HG03135 (cell line): ENCODE measurements around the gene NKTR.
A peak's percentile ranks its signal among the peaks of the same experiment; 100 is the strongest.

Experiments used
- ATAC-seq: cut with Tn5 transposase; IDR thresholded peaks from one replicate; pipeline ENCODE4 v1.9.1; 2021; ENCODE audit warnings: mild to moderate bottlenecking, moderate library complexity; ENCODE audit not compliant: unreplicated experiment

Gene NKTR

GRCh38 chr3:42647821-42648459 lies 47.5 kb downstream of the NKTR start:
- no peak for ATAC-seq

GRCh38 chr3:42649006-42649405 lies 48.5 kb downstream of the NKTR start:
- ATAC-seq, result no peak

- ATAC-seq, result no peak
Observed at GRCh38 chr3:42649783-42650182, 49.3 kb downstream of the NKTR start.

GRCh38 chr3:42651248-42652091 lies 51.0 kb downstream of the NKTR start:
- ATAC-seq, result no peak

- peak; percentile 13 for ATAC-seq
Observed at GRCh38 chr3:42652251-42652610, 51.7 kb downstream of the NKTR start.

- ATAC-seq, result peak; percentile 57
Observed at GRCh38 chr3:42652611-42653302, 52.3 kb downstream of the NKTR start.

GRCh38 chr3:42653303-42653559 lies 52.7 kb downstream of the NKTR start:
- no peak for ATAC-seq

- no peak for ATAC-seq
Observed at GRCh38 chr3:42653560-42654330, 53.3 kb downstream of the NKTR start, which contains the start of gene ZBTB47. TSS of gene ZBTB47 (plus strand) at chr3:42653697. CDS start at chr3:42658356, 4,659 bp downstream.

GRCh38 chr3:42654331-42655201 lies 54.1 kb downstream of the NKTR start:
- no peak for ATAC-seq

- no peak for ATAC-seq
Observed at GRCh38 chr3:42655331-42655888, 54.9 kb downstream of the NKTR start.

- no peak for ATAC-seq
Observed at GRCh38 chr3:42655980-42656679, 55.6 kb downstream of the NKTR start.

GRCh38 chr3:42656680-42657610 lies 56.5 kb downstream of the NKTR start:
- ATAC-seq, result no peak

- ATAC-seq, result no peak
Observed at GRCh38 chr3:42657675-42658074, 57.2 kb downstream of the NKTR start.

GRCh38 chr3:42658091-42658770 lies 57.7 kb downstream of the NKTR start:
- ATAC-seq, result no peak

- no peak for ATAC-seq
Observed at GRCh38 chr3:42658771-42659390, 58.4 kb downstream of the NKTR start.

- ATAC-seq, result no peak
Observed at GRCh38 chr3:42659451-42660130, 59.1 kb downstream of the NKTR start.
